Measurements from ENCODE around the gene HBB. TPM values are rescaled to one million over a fixed set of nuclear protein-coding genes. Genes with fewer than 3 reads are reported as not detected.

HBB gene
- total and polyA plus RNA-seq, 2 of the 4 experiments (the other 2 are of a cell fraction), result 0.24 TPM; not detected in 1

DNA sequence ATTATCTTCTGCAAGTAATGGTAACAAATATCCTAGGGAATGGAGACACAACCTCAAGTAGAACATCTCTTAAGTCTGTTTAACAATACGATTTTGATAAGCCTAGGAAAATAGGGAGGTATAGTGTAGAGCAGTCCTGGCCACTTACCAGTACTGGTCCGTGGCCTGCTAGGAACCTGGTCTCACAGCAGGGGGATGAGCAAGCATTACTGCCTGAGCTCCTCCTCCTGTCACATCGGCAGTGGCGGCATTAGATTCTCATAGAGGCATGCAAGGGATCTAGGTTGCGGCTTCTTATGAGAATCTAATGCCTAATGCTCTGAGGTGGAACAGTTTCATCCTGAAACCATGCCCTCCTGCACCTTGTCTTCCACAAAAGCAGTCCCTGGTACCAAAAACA lies 30.8 kb downstream of the HBB start:
- intact Hi-C loops (cut with micrococcal nuclease), result no loop called here
- CTCF ChIA-PET, result no interaction called here
- DNase-seq, result no peak

More for the DNA sequence above, 30.8 kb downstream of the HBB start:
- Histone ChIP-seq H4K20me1 (ENCODE audit: insufficient read depth, low read length) (no peaks in the 10 kb centered on the region), H3K4me2 (ENCODE audit: low read depth, low read length) (no peak overlapping the region), H4K91ac (ENCODE audit: insufficient read depth, low read depth, low read length) (no peak overlapping the region), H3K9me1 (ENCODE audit: insufficient read depth, low read length) (no peaks in the 10 kb centered on the region), H3K36me3 (ENCODE audit: control insufficient read depth, insufficient read depth, low read length) (no peaks in the 10 kb centered on the region), H3K9me3 (ENCODE audit: control insufficient read depth, insufficient read depth, low read length) (no peaks in the 10 kb centered on the region), H2BK5ac (ENCODE audit: low read depth, low read length, poor library complexity, severe bottlenecking) (no peak overlapping the region), H3K4ac (ENCODE audit: low read depth, low read length) (no peak overlapping the region), H3K18ac (ENCODE audit: low read depth, low read length) (no peak overlapping the region), H3K4me3 (ENCODE audit: insufficient read depth, low read depth, low read length) (no peak overlapping the region), H3K9ac (ENCODE audit: low read depth, low read length) (no peak overlapping the region), H4K8ac (ENCODE audit: low read depth in 2 of 2, low read length in 2 of 2) (peak overlapping the region in 1 of 2 experiments; percentile 53; a peak in 1 of 4 replicates), H3K14ac (replicated peaks; ENCODE audit: low read depth, low read length) (no peak overlapping the region), H2AK5ac (ENCODE audit: low read depth, low read length) (no peak overlapping the region), H2AFZ (replicated peaks; ENCODE audit: low read length, poor library complexity) (no peak overlapping the region), H2BK20ac (ENCODE audit: low read depth, low read length) (no peak overlapping the region), H3K56ac (ENCODE audit: extremely low read depth, insufficient read depth, low read length) (no peak overlapping the region), H3K4me1 (ENCODE audit: control insufficient read depth, insufficient read depth, low read length) (no peaks in the 10 kb centered on the region; the same call in 1 of the 2 replicates), H3K23ac (ENCODE audit: low read depth, low read length) (no peak overlapping the region), H3K79me1 (ENCODE audit: low read depth in 1 of 2, low read length in 2 of 2) (no peaks in the 10 kb centered on the region), H4K5ac (ENCODE audit: low read depth, low read length) (no peak overlapping the region), H2BK15ac (ENCODE audit: low read depth, low read length) (no peak overlapping the region), H3K27ac (ENCODE audit: insufficient read depth, low read length) (no peak overlapping the region), H3K27me3 (ENCODE audit: control insufficient read depth, insufficient read depth, low read length) (no peaks in the 10 kb centered on the region), H2BK120ac (ENCODE audit: low read depth, low read length) (no peak overlapping the region), H2AK9ac (replicated peaks; ENCODE audit: low read depth, low read length, poor library complexity) (no peak overlapping the region)
- in situ Hi-C loops (cut with MboI; ENCODE audit: low sequenced_read_pairs), result no loop called here
- TF ChIP-seq MXI1 (IDR thresholded peaks at IDR 0.05; ENCODE audit: borderline replicate concordance, low read depth, low read length) (no peak), RFX5 (IDR thresholded peaks at IDR 0.05; ENCODE audit: low read depth, low read length) (no peak), FOS (IDR thresholded peaks at IDR 0.05; ENCODE audit: low read depth, low read length) (no peak), BHLHE40 (IDR thresholded peaks at IDR 0.05; ENCODE audit: low read depth, low read length) (no peak)
- no peak for ATAC-seq (ENCODE audit: low read depth)
- WGBS, 2 experiments (ENCODE audit: extremely low coverage in 2 of 2, insufficient read length in 1 of 2), result 68% methylated on average over 3 of the region's 5 CpGs; no CpG with 5 or more reads in 1 of the 2 experiments
- dilution Hi-C loops (cut with HindIII; ENCODE audit: low sequenced_read_pairs, unreplicated experiment), result no loop called here
- no TSS peak for BruUV-seq (replicated peaks)
- POLR2A ChIA-PET (ENCODE audit: unreplicated experiment), result no interaction called here
